HT1080 (cell line): Measurements from ENCODE around the gene MYH10. TPM values are rescaled to one million over a fixed set of nuclear protein-coding genes. Genes with fewer than 3 reads are reported as not detected.
"Not testable (repeated sequence)": the region's sequence is repeated elsewhere in the genome, so short reads cannot be mapped to it uniquely, and the experiment has no call there.

Source experiments
- DNase-seq: peaks from one replicate; pipeline ENCODE4 v3.0.0-alpha.2; 2015; ENCODE audit warnings: low read depth
- polyA plus RNA-seq, 2 experiments: library from polyadenylated mRNA; depleted of rRNA; stranded (reverse); fragments of >200 nt; gene quantifications; 2 replicates each; pipeline ENCODE4 v1.2.3, GENCODE V29; 2015
- total RNA-seq: library from RNA; depleted of rRNA; stranded (reverse); fragments of >200 nt; shearing (Covaris generic); gene quantifications from 2 replicates; pipeline ENCODE4 v1.2.3, GENCODE V29; 2014; rRNA removed

MYH10 gene
- total RNA-seq: 29.2 and 35.8 TPM in 2 replicates
- 6.6 and 9.1 TPM in 2 replicates for polyA plus RNA-seq (2015; cell fraction: cytosol; rRNA removed)
- 32.3 and 33.0 TPM in 2 replicates for polyA plus RNA-seq (2015; cell fraction: nucleus; rRNA removed)

- no peak for DNase-seq
Observed at GRCh38 chr17:8630227-8630801, at the start of gene MYH10. MYH10 (minus strand) TSS chr17:8630725; CDS start chr17:8623246, 7,479 bp downstream.

- DNase-seq: no peak
Observed at GRCh38 chr17:8679126-8679525, 48.6 kb upstream of the MYH10 start.

- no peak for DNase-seq
Observed at GRCh38 chr17:8675306-8675705, 44.8 kb upstream of the MYH10 start.

- no peak for DNase-seq
Observed at GRCh38 chr17:8674344-8675305, 44.1 kb upstream of the MYH10 start.

GRCh38 chr17:8673612-8674011, 43.1 kb upstream of the MYH10 start:
- DNase-seq: no peak

- no peak for DNase-seq
Observed at GRCh38 chr17:8672326-8672725, 41.8 kb upstream of the MYH10 start.

- no peak for DNase-seq
Observed at GRCh38 chr17:8670421-8670820, 39.9 kb upstream of the MYH10 start.

- no peak for DNase-seq
Observed at GRCh38 chr17:8668176-8668740, 37.7 kb upstream of the MYH10 start.

GRCh38 chr17:8667421-8667820, 36.9 kb upstream of the MYH10 start:
- DNase-seq: no peak

GRCh38 chr17:8665684-8666083, 35.2 kb upstream of the MYH10 start:
- DNase-seq: no peak

- DNase-seq: no peak
Observed at GRCh38 chr17:8664456-8665126, 34.1 kb upstream of the MYH10 start.

GRCh38 chr17:8662973-8663372, 32.4 kb upstream of the MYH10 start:
- no peak for DNase-seq

- no peak for DNase-seq
Observed at GRCh38 chr17:8662076-8662831, 31.7 kb upstream of the MYH10 start.

GRCh38 chr17:8660709-8661108, 30.2 kb upstream of the MYH10 start:
- not testable (repeated sequence) for DNase-seq

GRCh38 chr17:8659758-8660410, 29.4 kb upstream of the MYH10 start:
- no peak for DNase-seq

- no peak for DNase-seq
Observed at GRCh38 chr17:8658810-8659209, 28.3 kb upstream of the MYH10 start.

GRCh38 chr17:8656693-8657092, 26.2 kb upstream of the MYH10 start:
- no peak for DNase-seq

- no peak for DNase-seq
Observed at GRCh38 chr17:8654822-8655221, 24.3 kb upstream of the MYH10 start.

- no peak for DNase-seq
Observed at GRCh38 chr17:8651013-8651412, 20.5 kb upstream of the MYH10 start.

- no peak for DNase-seq
Observed at GRCh38 chr17:8650119-8650499, 19.6 kb upstream of the MYH10 start.
